T-cell (primary cell): ENCODE measurements around the gene AP3D1. TPM values are rescaled to one million over a fixed set of nuclear protein-coding genes. Genes with fewer than 3 reads are reported as not detected.

Experiments used
- ATAC-seq, 4 experiments: fragments of 200-7000 bp in 3 of 4; fragments of 150-1000 bp in 1 of 4; cut with Tn5 transposase; replicated peaks in 1 of 4; 1 replicate in 3 of 4; 2 replicates in 1 of 4; pipeline ENCODE4 v1.10.0; 2021; ENCODE audit warnings: moderate library complexity in 3 of 4, mild to moderate bottlenecking in 2 of 4, moderate number of reproducible peaks in 1 of 4
- CTCF ChIA-PET, 2 donors: fragments of 300-600 bp; sonication (Branson Sonifier 250); formaldehyde crosslinking; loops; one replicate each; lab custom pipeline; 2022; ENCODE audit warnings: antibody characterized with exemption in 2 of 2; lab: Charles Lee
- POLR2A ChIA-PET, 2 donors: fragments of 300-600 bp; sonication (Branson Sonifier 250); formaldehyde crosslinking; loops; one replicate each; lab custom pipeline; 2022; ENCODE audit warnings: antibody characterized with exemption in 2 of 2; lab: Charles Lee
- DNase-seq, 35 experiments: peaks; one replicate each; pipeline versions ENCODE4 v3.0.0 to v3.0.0-alpha.2; 2013 to 2023
- H3K27ac ChIP-seq: one replicate; pipeline ENCODE4 v1.5.1; 2013; ENCODE audit warnings: low read length
- H3K27me3 ChIP-seq, 2 experiments: replicated peaks in 1 of 2; 1 replicate in 1 of 2; 2 replicates in 1 of 2; pipeline versions ENCODE4 v1.6.1 to v1.7.0; 2013; ENCODE audit warnings: low read length in 1 of 2, mixed read lengths in 1 of 2; ENCODE audit not compliant: control insufficient read depth in 2 of 2, insufficient read depth in 2 of 2; ENCODE audit errors: extremely low read depth in 1 of 2
- H3K36me3 ChIP-seq, 2 donors: 1 replicate in 1 of 2; 2 replicates in 1 of 2; pipeline versions ENCODE4 v1.6.1 to v1.7.0; 2013; ENCODE audit warnings: low read length in 1 of 2; ENCODE audit not compliant: control insufficient read depth in 2 of 2, insufficient read depth in 1 of 2; ENCODE audit errors: extremely low read depth in 1 of 2
- H3K4me1 ChIP-seq, 2 experiments: 1 replicate in 1 of 2; 2 replicates in 1 of 2; pipeline versions ENCODE4 v1.6.1 to v1.7.0; 2013; ENCODE audit warnings: low read length in 2 of 2, mixed read lengths in 1 of 2; ENCODE audit not compliant: insufficient read depth in 2 of 2, control insufficient read depth in 1 of 2; ENCODE audit errors: extremely low read depth in 1 of 2
- H3K4me3 ChIP-seq, 2 donors: 1 replicate in 1 of 2; 2 replicates in 1 of 2; pipeline versions ENCODE4 v1.5.1 to v1.7.0; 2013; ENCODE audit warnings: mild to moderate bottlenecking in 2 of 2, low read length in 1 of 2, moderate library complexity in 1 of 2; ENCODE audit not compliant: control insufficient read depth in 1 of 2; ENCODE audit errors: extremely low read depth in 1 of 2
- H3K9me3 ChIP-seq: 2 replicates; pipeline ENCODE4 v1.7.0; 2013
- H3K27ac Mint-ChIP-seq, 2 donors: one replicate each; pipeline ENCODE4 v1.8.0; 2020 to 2021; ENCODE audit warnings: mild to moderate bottlenecking in 2 of 2, mixed read lengths in 2 of 2
- H3K27me3 Mint-ChIP-seq, 2 donors: one replicate each; pipeline ENCODE4 v1.8.0; 2021 to 2022; ENCODE audit warnings: mixed read lengths in 2 of 2
- H3K36me3 Mint-ChIP-seq: one replicate; pipeline ENCODE4 v1.8.0; 2021; ENCODE audit warnings: mixed read lengths
- H3K4me1 Mint-ChIP-seq, 3 donors: one replicate each; pipeline ENCODE4 v1.8.0; 2020 to 2022; ENCODE audit warnings: mixed read lengths in 3 of 3, mild to moderate bottlenecking in 1 of 3
- H3K4me3 Mint-ChIP-seq, 3 donors: one replicate each; pipeline ENCODE4 v1.8.0; 2020 to 2022; ENCODE audit warnings: mild to moderate bottlenecking in 3 of 3, mixed read lengths in 3 of 3, moderate library complexity in 3 of 3
- H3K9me3 Mint-ChIP-seq, 3 donors: one replicate each; pipeline ENCODE4 v1.8.0; 2020 to 2022; ENCODE audit warnings: mixed read lengths in 3 of 3
- WGBS: methylation state at CpG from one replicate; pipeline ENCODE4 v1.1.5; 2013; ENCODE audit warnings: missing lambda C conversion rate; ENCODE audit not compliant: insufficient coverage; 5-methylcytosine and 5-hydroxymethylcytosine counted together
- total RNA-seq, 35 experiments: library from RNA in 6 of 35; stranded (reverse) in 6 of 35; fragments of 120-200 nt in 1 of 35; gene quantifications; one replicate each; pipeline versions ENCODE4 v1.2.1 to v1.2.4 and lab custom pipeline; 2013 to 2026

The AP3D1 gene
- total RNA-seq, 5 donors from 2014 or later (not counting 1 experiment from before 2014, with no cell fraction given) = 78.6 to 91.5 (median 86.7) TPM

DNA sequence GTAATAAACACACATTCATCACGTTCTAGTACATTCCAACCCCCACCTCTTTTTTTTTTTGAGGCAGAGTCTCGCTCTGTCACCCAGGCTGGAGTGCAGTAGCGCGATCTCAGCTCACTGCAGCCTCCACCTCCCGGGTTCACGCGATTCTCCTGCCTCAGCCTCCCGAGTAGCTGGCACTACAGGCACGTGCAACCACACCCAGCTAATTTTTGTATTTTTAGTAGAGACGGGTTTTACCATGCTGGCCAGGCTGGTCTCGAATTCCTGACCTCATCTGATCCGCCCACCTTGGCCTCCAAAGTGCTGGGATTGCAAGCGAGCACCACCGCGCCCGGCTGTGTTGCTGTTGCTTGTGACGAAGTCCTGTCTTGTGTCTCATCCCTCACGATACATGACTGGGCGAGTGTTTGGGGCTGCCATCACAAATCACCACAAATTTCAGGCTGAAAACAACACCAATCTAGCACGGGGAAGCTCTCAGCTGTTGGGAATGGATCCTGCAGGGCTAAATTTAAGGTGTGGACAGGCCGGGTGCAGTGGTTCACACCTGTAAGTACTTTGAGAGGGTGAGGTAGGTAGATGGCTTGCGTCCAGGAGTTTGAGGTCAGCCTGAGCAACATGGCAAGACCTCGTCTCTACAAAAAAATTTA lies 70.9 kb downstream of the AP3D1 start:
- peak overlapping the region; percentile 98 to 99 (median 99) for H3K4me3 Mint-ChIP-seq
- H3K27ac Mint-ChIP-seq = peak overlapping the region; percentile 99
- peaks cover 47 to 59% (median 58%) of the 10 kb centered on the region in 3 donors for H3K4me1 Mint-ChIP-seq
- no peak overlapping the region for H3K4me3 ChIP-seq
- H3K27ac ChIP-seq = peak overlapping the region; percentile 62
- ChIA-PET CTCF (interaction anchor here in 1 of 2 donors (0.6 kb wide), 1 partner anchor 630 kb away, joined by 3 read pairs; no protein-coding TSS in a partner anchor), POLR2A (no interaction called here)
- H3K4me1 ChIP-seq = peaks cover 14 to 82% of the 10 kb centered on the region in 2 experiments
- ATAC-seq (no peak), DNase-seq (no peak)
- peaks cover 19% of the 10 kb centered on the region for H3K36me3 Mint-ChIP-seq
- H3K36me3 ChIP-seq = peaks cover 19 to 63% of the 10 kb centered on the region in 2 donors
- WGBS = 41% methylated on average over 11 of the region's 23 CpGs
- no peaks in the 10 kb centered on the region for H3K9me3 ChIP-seq
- H3K9me3 Mint-ChIP-seq = no peaks in the 10 kb centered on the region
- no peaks in the 10 kb centered on the region for H3K27me3 ChIP-seq
- no peaks in the 10 kb centered on the region for H3K27me3 Mint-ChIP-seq

DNA sequence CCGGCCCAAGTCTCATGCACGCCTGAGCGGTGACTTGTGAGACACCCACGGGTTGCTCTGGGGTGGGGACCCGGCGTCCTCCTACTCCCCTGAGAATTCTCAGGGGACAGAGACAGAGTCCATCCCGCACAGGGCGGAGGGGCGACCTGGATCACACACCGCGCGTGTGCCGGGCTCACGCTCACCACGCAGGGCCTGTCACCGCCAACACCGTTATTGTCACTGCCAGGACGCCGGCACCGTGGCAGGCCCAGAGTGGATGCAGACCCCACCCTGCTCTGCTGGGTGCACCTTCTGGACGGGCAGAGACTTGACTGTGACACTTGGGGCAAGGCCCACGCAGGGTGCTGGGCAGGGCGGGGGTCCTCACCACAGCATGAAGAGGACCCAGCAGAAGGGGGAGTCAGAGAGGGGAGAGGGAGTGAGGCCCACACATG lies 71.5 kb downstream of the AP3D1 start:
- peaks cover 15% of the 10 kb centered on the region for H3K36me3 Mint-ChIP-seq

DNA sequence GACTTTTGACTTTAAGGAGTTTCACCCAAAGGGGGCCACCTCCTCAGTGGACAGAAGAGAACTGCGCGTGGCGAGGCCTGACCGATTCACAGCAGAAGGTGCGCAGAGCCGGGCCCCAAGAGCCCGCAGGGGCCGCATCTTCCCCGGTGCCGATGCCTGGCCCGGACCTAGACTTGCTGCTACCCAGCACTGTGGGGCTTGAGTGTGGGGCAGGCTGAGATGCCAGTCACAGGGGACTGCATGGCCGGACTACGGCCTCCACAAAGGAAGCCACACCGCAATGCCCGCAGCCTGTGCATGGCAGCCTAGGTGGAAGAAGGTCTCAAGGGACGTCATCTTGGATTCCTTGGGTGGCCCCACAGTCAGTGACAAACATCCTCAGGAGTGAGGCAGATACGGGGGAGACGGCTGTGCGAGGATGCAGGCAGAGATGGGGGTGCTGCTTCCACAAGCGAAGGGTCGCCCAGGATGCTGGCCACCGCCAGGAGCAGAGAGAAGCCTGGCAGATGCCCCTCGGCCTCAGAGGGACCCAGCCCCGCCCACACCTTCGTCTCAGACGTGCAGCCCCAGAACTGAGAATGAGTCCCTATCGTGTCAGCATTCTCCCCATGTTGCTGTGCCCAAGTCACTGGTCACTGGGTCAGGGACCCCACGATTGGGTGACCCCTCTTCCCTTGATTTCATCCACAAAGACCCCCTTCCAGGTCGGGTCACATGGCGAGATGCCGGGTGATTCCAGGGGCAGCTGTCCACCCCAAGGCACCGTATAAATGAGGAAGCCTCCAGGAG lies 72.1 kb downstream of the AP3D1 start:
- H3K9me3 Mint-ChIP-seq = no peaks in the 10 kb centered on the region
- H3K27me3 Mint-ChIP-seq = no peaks in the 10 kb centered on the region
- H3K4me3 Mint-ChIP-seq = peak overlapping the region; percentile 98 to 99 (median 99)
- peak overlapping the region; percentile 18 for H3K27ac ChIP-seq
- peaks cover 44 to 57% (median 56%) of the 10 kb centered on the region in 3 donors for H3K4me1 Mint-ChIP-seq
- peaks cover 15% of the 10 kb centered on the region for H3K36me3 Mint-ChIP-seq
- POLR2A ChIA-PET = no interaction called here
- H3K27ac Mint-ChIP-seq = peak overlapping the region; percentile 99
- DNase-seq (no peak), ATAC-seq (no peak)
- H3K9me3 ChIP-seq = no peaks in the 10 kb centered on the region
- peak overlapping the region in 1 of 2 donors; percentile 3 for H3K4me3 ChIP-seq
- peaks cover 14 to 88% of the 10 kb centered on the region in 2 experiments for H3K4me1 ChIP-seq
- CTCF ChIA-PET = no interaction called here
- 86% methylated on average over 28 of the region's 32 CpGs for WGBS
- no peaks in the 10 kb centered on the region for H3K27me3 ChIP-seq
- peaks cover 19 to 73% of the 10 kb centered on the region in 2 donors for H3K36me3 ChIP-seq

More for the DNA sequence above, 71.5 kb downstream of the AP3D1 start:
- CTCF ChIA-PET = interaction anchor here in 1 of 2 donors (0.6 kb wide), 1 partner anchor 630 kb away, joined by 3 read pairs; no protein-coding TSS in a partner anchor
- H3K27ac Mint-ChIP-seq = peak overlapping the region; percentile 99
- Histone ChIP-seq H3K27ac (peak overlapping the region; percentile 62), H3K27me3 (no peaks in the 10 kb centered on the region), H3K36me3 (peaks cover 19 to 69% of the 10 kb centered on the region in 2 donors), H3K4me3 (no peak overlapping the region), H3K9me3 (no peaks in the 10 kb centered on the region), H3K4me1 (peaks cover 14 to 85% of the 10 kb centered on the region in 2 experiments)
- H3K9me3 Mint-ChIP-seq = no peaks in the 10 kb centered on the region
- no peak for DNase-seq
- 63% methylated on average over 21 of the region's 23 CpGs for WGBS
- no peak for ATAC-seq
- peaks cover 42 to 56% (median 54%) of the 10 kb centered on the region in 3 donors for H3K4me1 Mint-ChIP-seq
- no peaks in the 10 kb centered on the region for H3K27me3 Mint-ChIP-seq
- peak overlapping the region; percentile 98 to 99 (median 99) for H3K4me3 Mint-ChIP-seq
- POLR2A ChIA-PET = no interaction called here

DNA sequence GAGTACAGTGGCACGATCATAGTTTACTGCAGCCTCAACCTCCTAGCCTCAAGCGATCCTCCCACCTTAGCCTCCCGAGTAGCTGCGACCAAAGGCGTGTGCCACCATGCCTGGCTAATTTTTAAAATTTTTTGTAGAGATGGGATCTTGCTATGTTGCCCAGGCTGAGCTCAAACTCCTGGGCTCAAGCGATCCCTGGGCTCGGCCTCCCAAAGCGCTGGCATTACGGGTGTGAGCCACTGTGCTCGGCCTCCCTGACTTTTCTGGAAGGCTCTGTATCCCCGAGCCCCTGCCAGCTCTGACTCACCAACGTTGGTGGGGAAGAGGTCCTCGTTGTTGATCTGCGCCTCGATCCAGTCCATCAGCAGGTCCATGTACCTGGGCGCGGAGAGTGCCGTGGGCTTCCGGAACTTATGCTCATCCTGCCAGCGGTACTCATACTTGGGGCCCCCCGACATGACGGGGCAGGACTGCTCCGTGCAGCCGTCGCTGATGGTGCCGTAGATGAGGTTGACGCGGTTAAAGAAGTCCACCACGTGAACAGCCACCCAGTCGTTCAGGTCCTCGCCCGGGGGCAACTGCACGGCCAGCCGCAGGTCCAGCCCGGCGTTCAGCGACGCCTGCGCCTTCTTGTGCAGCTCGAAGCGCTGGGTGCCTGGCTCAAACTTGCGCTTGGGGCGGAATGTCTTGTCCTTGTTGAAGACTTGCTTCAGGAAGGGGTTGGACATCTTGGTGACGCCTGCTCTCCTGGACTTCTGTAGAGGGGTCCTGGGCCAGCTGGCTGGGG lies 73.3 kb downstream of the AP3D1 start:
- ATAC-seq = no peak
- H3K4me3 Mint-ChIP-seq = no peak overlapping the region
- H3K4me1 ChIP-seq = peaks cover 14 to 87% of the 10 kb centered on the region in 2 experiments
- DNase-seq = no peak
- no peaks in the 10 kb centered on the region for H3K9me3 ChIP-seq
- H3K27ac ChIP-seq = no peak overlapping the region
- no peaks in the 10 kb centered on the region for H3K27me3 ChIP-seq
- CTCF ChIA-PET = no interaction called here
- 95% methylated on average over 36 of the region's 44 CpGs for WGBS
- peaks cover 21 to 85% of the 10 kb centered on the region in 2 donors for H3K36me3 ChIP-seq
- H3K9me3 Mint-ChIP-seq = no peaks in the 10 kb centered on the region
- peaks cover 14% of the 10 kb centered on the region for H3K36me3 Mint-ChIP-seq
- H3K4me1 Mint-ChIP-seq = peaks cover 43 to 58% (median 57%) of the 10 kb centered on the region in 3 donors
- H3K27me3 Mint-ChIP-seq = no peaks in the 10 kb centered on the region
- POLR2A ChIA-PET = interaction anchor here in 1 of 2 donors (0.6 kb wide), 1 partner anchor 12 kb away, joined by 4 read pairs; no protein-coding TSS in a partner anchor
- no peak overlapping the region for H3K4me3 ChIP-seq
- peak overlapping the region; percentile 39 to 99 for H3K27ac Mint-ChIP-seq

DNA sequence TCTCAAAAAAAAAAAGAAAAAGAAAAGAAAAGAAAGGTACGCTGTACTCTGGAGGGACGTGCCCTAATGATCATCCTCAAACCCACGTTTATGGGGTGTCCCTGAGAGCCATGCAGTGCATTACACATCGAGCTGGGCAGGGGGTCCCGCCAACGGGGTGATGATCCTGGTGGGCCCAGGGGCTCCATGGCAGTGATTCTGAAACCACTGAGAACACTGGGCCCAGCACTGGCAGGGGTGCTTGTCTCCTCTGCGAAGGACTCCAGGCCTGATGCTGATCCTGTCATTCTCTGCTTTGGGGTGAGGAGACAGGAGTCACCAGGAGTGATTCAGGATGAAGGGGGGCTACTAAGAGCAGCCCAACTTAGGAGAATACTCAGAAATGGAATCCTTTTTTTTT lies 74.0 kb downstream of the AP3D1 start:
- POLR2A ChIA-PET = interaction anchor here (0.6 kb wide), 2 partner anchors 11 to 40 kb away, joined by 4 to 5 read pairs; no protein-coding TSS in a partner anchor
- no peaks in the 10 kb centered on the region for H3K9me3 ChIP-seq
- DNase-seq (no peak), ATAC-seq (no peak)
- CTCF ChIA-PET = no interaction called here
- H3K4me3 ChIP-seq = no peak overlapping the region
- peak overlapping the region in 1 of 2 donors; percentile 52 for H3K27ac Mint-ChIP-seq
- H3K27me3 ChIP-seq = no peaks in the 10 kb centered on the region
- peaks cover 42 to 55% (median 54%) of the 10 kb centered on the region in 3 donors for H3K4me1 Mint-ChIP-seq
- H3K9me3 Mint-ChIP-seq = no peaks in the 10 kb centered on the region
- H3K4me1 ChIP-seq = peaks cover 11 to 82% of the 10 kb centered on the region in 2 experiments
- peaks cover 19% of the 10 kb centered on the region for H3K36me3 Mint-ChIP-seq
- 85% methylated on average over 7 of the region's 7 CpGs for WGBS
- H3K4me3 Mint-ChIP-seq = no peak overlapping the region
- H3K27ac ChIP-seq = no peak overlapping the region
- H3K36me3 ChIP-seq = peaks cover 26 to 87% of the 10 kb centered on the region in 2 donors
- H3K27me3 Mint-ChIP-seq = no peaks in the 10 kb centered on the region
